Measurements from ENCODE around the gene ABCC2. TPM values are rescaled to one million over a fixed set of nuclear protein-coding genes. Genes with fewer than 3 reads are reported as not detected.

ABCC2 gene
- total RNA-seq, 2 donors from 2014 or later, result 0.22 to 0.40 TPM

- Histone ChIP-seq H3K9ac (ENCODE audit: extremely low read depth, low read length, poor library complexity, severe bottlenecking) (no peak overlapping the region), H3K4me1 (ENCODE audit: control insufficient read depth, insufficient read depth, low read length) (no peaks in the 10 kb centered on the region), H3K36me3 (ENCODE audit: control insufficient read depth, insufficient read depth, low read length) (no peaks in the 10 kb centered on the region), H3K9me3 (ENCODE audit: control insufficient read depth, low read length) (no peaks in the 10 kb centered on the region), H3K27ac (ENCODE audit: low read depth, low read length) (no peak overlapping the region), H3K4me3 (ENCODE audit: low read length) (no peak overlapping the region), H3K27me3 (ENCODE audit: control insufficient read depth, insufficient read depth, low read length, poor library complexity, severe bottlenecking) (no peaks in the 10 kb centered on the region)
- H3K27me3 Mint-ChIP-seq (ENCODE audit: insufficient read depth), result peaks cover 4% of the 10 kb centered on the region
- H3K4me1 Mint-ChIP-seq, result no peaks in the 10 kb centered on the region
- TF ChIP-seq CTCF (conservative IDR thresholded peaks at IDR 0.05), result no peak
- DNase-seq, result no peak
- no peak overlapping the region for H3K4me3 Mint-ChIP-seq
- H3K9me3 Mint-ChIP-seq, result no peaks in the 10 kb centered on the region
- no peaks in the 10 kb centered on the region for H3K36me3 Mint-ChIP-seq (ENCODE audit: low read depth)
- H3K27ac Mint-ChIP-seq, result no peak overlapping the region
- WGBS, 2 experiments (ENCODE audit: insufficient coverage in 1 of 2, insufficient read length in 1 of 2), result 65 to 100% methylated on average over 2 to 3 of the region's 3 CpGs
Measured at GRCh38 chr10:99806091-99806490, 23.7 kb downstream of the ABCC2 start.

GRCh38 chr10:99807786-99808185, 25.3 kb downstream of the ABCC2 start:
- no peaks in the 10 kb centered on the region for H3K9me3 ChIP-seq (ENCODE audit: control insufficient read depth, low read length)
- H3K4me1 Mint-ChIP-seq, result no peaks in the 10 kb centered on the region
- no peak overlapping the region for H3K9ac ChIP-seq (ENCODE audit: extremely low read depth, low read length, poor library complexity, severe bottlenecking)
- DNase-seq, result no peak
- no peak overlapping the region for H3K4me3 ChIP-seq (ENCODE audit: low read length)
- no peak overlapping the region for H3K4me3 Mint-ChIP-seq
- WGBS, 2 experiments (ENCODE audit: insufficient coverage in 1 of 2, insufficient read length in 1 of 2), result 94 to 100% methylated on average over 2 of the region's 2 CpGs
- H3K27me3 Mint-ChIP-seq (ENCODE audit: insufficient read depth), result peaks cover 4% of the 10 kb centered on the region
- no peaks in the 10 kb centered on the region for H3K36me3 Mint-ChIP-seq (ENCODE audit: low read depth)
- no peak for TF ChIP-seq CTCF (conservative IDR thresholded peaks at IDR 0.05)
- H3K27ac Mint-ChIP-seq, result no peak overlapping the region
- no peak overlapping the region for H3K27ac ChIP-seq (ENCODE audit: low read depth, low read length)
- H3K4me1 ChIP-seq (ENCODE audit: control insufficient read depth, insufficient read depth, low read length), result no peaks in the 10 kb centered on the region
- H3K27me3 ChIP-seq (ENCODE audit: control insufficient read depth, insufficient read depth, low read length, poor library complexity, severe bottlenecking), result no peaks in the 10 kb centered on the region
- no peaks in the 10 kb centered on the region for H3K36me3 ChIP-seq (ENCODE audit: control insufficient read depth, insufficient read depth, low read length)
- no peaks in the 10 kb centered on the region for H3K9me3 Mint-ChIP-seq

GRCh38 chr10:99808270-99808669, 25.8 kb downstream of the ABCC2 start:
- H3K27me3 Mint-ChIP-seq (ENCODE audit: insufficient read depth), result peaks cover 4% of the 10 kb centered on the region
- H3K9me3 Mint-ChIP-seq, result no peaks in the 10 kb centered on the region
- Histone ChIP-seq H3K4me3 (ENCODE audit: low read length) (no peak overlapping the region), H3K4me1 (ENCODE audit: control insufficient read depth, insufficient read depth, low read length) (no peaks in the 10 kb centered on the region), H3K27ac (ENCODE audit: low read depth, low read length) (no peak overlapping the region), H3K9me3 (ENCODE audit: control insufficient read depth, low read length) (no peaks in the 10 kb centered on the region), H3K9ac (ENCODE audit: extremely low read depth, low read length, poor library complexity, severe bottlenecking) (no peak overlapping the region), H3K36me3 (ENCODE audit: control insufficient read depth, insufficient read depth, low read length) (no peaks in the 10 kb centered on the region), H3K27me3 (ENCODE audit: control insufficient read depth, insufficient read depth, low read length, poor library complexity, severe bottlenecking) (no peaks in the 10 kb centered on the region)
- no peak overlapping the region for H3K4me3 Mint-ChIP-seq
- no peak for DNase-seq
- no peak overlapping the region for H3K27ac Mint-ChIP-seq
- no peak for TF ChIP-seq CTCF (conservative IDR thresholded peaks at IDR 0.05)
- no peaks in the 10 kb centered on the region for H3K4me1 Mint-ChIP-seq
- H3K36me3 Mint-ChIP-seq (ENCODE audit: low read depth), result no peaks in the 10 kb centered on the region

All from endodermal cell (in vitro differentiated cells).